ENCODE measurements around the gene TTC28.

DNA sequence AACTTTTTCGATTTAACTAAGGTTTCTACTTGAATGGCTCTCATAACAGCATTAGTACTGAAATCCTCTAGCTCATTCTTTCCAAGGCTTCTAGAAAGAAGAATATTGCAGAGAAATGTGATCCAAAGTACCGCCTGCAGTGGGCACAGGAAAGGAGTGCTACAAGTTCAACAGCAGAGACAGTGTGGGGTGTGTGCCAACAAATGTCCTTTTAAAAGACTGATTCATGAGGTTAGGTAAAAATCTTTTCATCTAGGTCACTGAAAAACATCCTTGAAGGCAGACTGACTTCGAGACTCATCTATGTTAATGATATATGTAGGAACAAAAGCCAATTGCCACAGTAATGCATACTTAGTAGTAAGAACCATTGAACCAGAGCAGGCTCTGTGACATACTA, 411.5 kb downstream of the TTC28 start:
- TF ChIP-seq, protein P1, sequence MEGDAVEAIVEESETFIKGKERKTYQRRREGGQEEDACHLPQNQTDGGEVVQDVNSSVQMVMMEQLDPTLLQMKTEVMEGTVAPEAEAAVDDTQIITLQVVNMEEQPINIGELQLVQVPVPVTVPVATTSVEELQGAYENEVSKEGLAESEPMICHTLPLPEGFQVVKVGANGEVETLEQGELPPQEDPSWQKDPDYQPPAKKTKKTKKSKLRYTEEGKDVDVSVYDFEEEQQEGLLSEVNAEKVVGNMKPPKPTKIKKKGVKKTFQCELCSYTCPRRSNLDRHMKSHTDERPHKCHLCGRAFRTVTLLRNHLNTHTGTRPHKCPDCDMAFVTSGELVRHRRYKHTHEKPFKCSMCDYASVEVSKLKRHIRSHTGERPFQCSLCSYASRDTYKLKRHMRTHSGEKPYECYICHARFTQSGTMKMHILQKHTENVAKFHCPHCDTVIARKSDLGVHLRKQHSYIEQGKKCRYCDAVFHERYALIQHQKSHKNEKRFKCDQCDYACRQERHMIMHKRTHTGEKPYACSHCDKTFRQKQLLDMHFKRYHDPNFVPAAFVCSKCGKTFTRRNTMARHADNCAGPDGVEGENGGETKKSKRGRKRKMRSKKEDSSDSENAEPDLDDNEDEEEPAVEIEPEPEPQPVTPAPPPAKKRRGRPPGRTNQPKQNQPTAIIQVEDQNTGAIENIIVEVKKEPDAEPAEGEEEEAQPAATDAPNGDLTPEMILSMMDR (IDR thresholded peaks at IDR 0.05): no peak
- no peak for TF ChIP-seq POLR2A (IDR thresholded peaks at IDR 0.05)
